CD4-positive, CD25-positive, alpha-beta regulatory T cell (primary cell): ENCODE results near the gene SLC9A3. TPM values are rescaled to one million over a fixed set of nuclear protein-coding genes. Genes with fewer than 3 reads are reported as not detected.

ENCODE experiments used
- ATAC-seq, 2 donors: fragments of 150-1000 bp; cut with Tn5 transposase; one replicate each; pipeline ENCODE4 v1.10.0; 2021; ENCODE audit warnings: low read depth in 2 of 2, moderate number of reproducible peaks in 2 of 2, moderate library complexity in 1 of 2
- DNase-seq, 3 donors: peaks; one replicate each; pipeline versions ENCODE4 v3.0.0 to v3.0.0-alpha.2; 2012 to 2022; ENCODE audit warnings: mixed read lengths in 1 of 3
- H3K27ac ChIP-seq: one replicate; pipeline ENCODE4 v1.7.0; 2013; ENCODE audit warnings: mild to moderate bottlenecking, low read length; ENCODE audit not compliant: insufficient read depth, poor library complexity, severe bottlenecking
- H3K27me3 ChIP-seq: one replicate; pipeline ENCODE4 v1.7.0; 2013; ENCODE audit warnings: low read length; ENCODE audit not compliant: control insufficient read depth, insufficient read depth
- H3K36me3 ChIP-seq: one replicate; pipeline ENCODE4 v1.7.0; 2013; ENCODE audit warnings: mild to moderate bottlenecking, low read length, moderate library complexity; ENCODE audit not compliant: control insufficient read depth, insufficient read depth
- H3K4me1 ChIP-seq: 2 replicates; pipeline ENCODE4 v1.7.0; 2013; ENCODE audit warnings: mild to moderate bottlenecking, low read length; ENCODE audit not compliant: insufficient read depth, control insufficient read depth, poor library complexity, severe bottlenecking
- H3K4me3 ChIP-seq: one replicate; pipeline ENCODE4 v1.7.0; 2013; ENCODE audit warnings: low read depth, mild to moderate bottlenecking, low read length, moderate library complexity
- H3K9me3 ChIP-seq, 2 experiments: 1 replicate in 1 of 2; 2 replicates in 1 of 2; pipeline ENCODE4 v1.7.0; 2013; ENCODE audit warnings: low read length in 2 of 2, mild to moderate bottlenecking in 1 of 2, moderate library complexity in 1 of 2; ENCODE audit not compliant: control insufficient read depth in 2 of 2
- H3K27ac Mint-ChIP-seq, 3 donors: one replicate each; pipeline ENCODE4 v1.8.0; 2020 to 2022; ENCODE audit warnings: mild to moderate bottlenecking in 3 of 3, mixed read lengths in 3 of 3, moderate library complexity in 2 of 3
- H3K27me3 Mint-ChIP-seq: one replicate; pipeline ENCODE4 v1.8.0; 2022; ENCODE audit warnings: mild to moderate bottlenecking, mixed read lengths
- H3K36me3 Mint-ChIP-seq: one replicate; pipeline ENCODE4 v1.8.0; 2020; ENCODE audit warnings: mixed read lengths
- H3K4me1 Mint-ChIP-seq, 4 donors: one replicate each; pipeline ENCODE4 v1.8.0; 2020 to 2022; ENCODE audit warnings: mixed read lengths in 4 of 4, mild to moderate bottlenecking in 1 of 4
- H3K4me3 Mint-ChIP-seq, 4 donors: one replicate each; pipeline ENCODE4 v1.8.0; 2020 to 2022; ENCODE audit warnings: mild to moderate bottlenecking in 4 of 4, mixed read lengths in 4 of 4, moderate library complexity in 3 of 4
- H3K9me3 Mint-ChIP-seq, 7 donors: one replicate each; pipeline ENCODE4 v1.8.0; 2020 to 2022; ENCODE audit warnings: mixed read lengths in 7 of 7, mild to moderate bottlenecking in 3 of 7, moderate library complexity in 2 of 7
- polyA plus RNA-seq, 4 donors: library from polyadenylated mRNA; unstranded; fragments of 300-500 nt; fragmentation: Illumina TruSeq; gene quantifications; one replicate each; pipeline ENCODE4 v1.2.3, GENCODE V29; 2021
- total RNA-seq: library from RNA; stranded (reverse); gene quantifications from one replicate; pipeline ENCODE4 v1.2.3, GENCODE V29; 2022

Gene SLC9A3
- total RNA-seq, result 2.0 TPM
- polyA plus RNA-seq, result 1 to 10 TPM; 2.6 to 3.1 (median 2.9) TPM

GRCh38 chr5:524234-524972 is at the start of gene SLC9A3:
SLC9A3 (minus strand) TSS chr5:524449.
- peaks cover 0 to 2% (median 0%) of the 10 kb centered on the region in 7 donors for H3K9me3 Mint-ChIP-seq
- DNase-seq (no peak), ATAC-seq (no peak)
- H3K27me3 Mint-ChIP-seq, result peaks cover 66% of the 10 kb centered on the region
- H3K27ac ChIP-seq, result no peak within 1 kb of the TSS
- peaks cover 10 to 32% (median 16%) of the 10 kb centered on the region in 4 donors for H3K4me1 Mint-ChIP-seq
- no peak within 1 kb of the TSS for H3K4me3 ChIP-seq
- no peaks in the 10 kb centered on the region for H3K36me3 ChIP-seq
- H3K4me1 ChIP-seq, result peaks cover 30% of the 10 kb centered on the region
- no peaks in the 10 kb centered on the region for H3K36me3 Mint-ChIP-seq
- no peak within 1 kb of the TSS for H3K27ac Mint-ChIP-seq
- peak within 1 kb of the TSS in 2 of 4 donors; percentile 41 to 50 for H3K4me3 Mint-ChIP-seq
- peaks cover 5% of the 10 kb centered on the region for H3K27me3 ChIP-seq
- H3K9me3 ChIP-seq, result no peaks in the 10 kb centered on the region

- H3K36me3 Mint-ChIP-seq, result no peaks in the 10 kb centered on the region
Observed at GRCh38 chr5:573976-574375, 49.7 kb upstream of the SLC9A3 start.

DNA sequence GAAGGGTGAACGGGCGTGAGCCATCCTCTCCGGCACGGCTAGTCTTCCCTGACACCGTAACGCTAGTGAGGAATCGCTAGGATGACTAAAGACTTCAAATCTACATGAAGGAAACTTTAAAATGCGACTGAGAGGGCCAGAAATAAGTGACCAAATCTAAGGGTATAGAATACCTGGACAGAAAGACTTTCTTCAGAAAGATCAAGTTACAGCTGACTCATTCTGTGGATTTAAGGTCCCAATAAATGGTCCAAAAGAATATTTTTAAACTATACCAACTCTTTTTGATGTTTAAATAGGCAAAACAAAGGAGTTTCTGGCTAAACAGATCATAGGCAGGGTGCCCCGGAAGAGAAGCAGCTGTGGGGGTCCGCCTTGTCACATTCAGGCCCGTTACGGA is 49.0 kb upstream of the SLC9A3 start:
- H3K27ac Mint-ChIP-seq, result no peak overlapping the region

More at GRCh38 chr5:573976-574375, 49.7 kb upstream of the SLC9A3 start:
- H3K4me3 Mint-ChIP-seq, result no peak overlapping the region
- Histone ChIP-seq H3K4me1 (no peaks in the 10 kb centered on the region), H3K27ac (no peak overlapping the region), H3K9me3 (peaks cover 11 to 17% of the 10 kb centered on the region in 2 experiments), H3K4me3 (no peak overlapping the region), H3K36me3 (no peaks in the 10 kb centered on the region), H3K27me3 (peaks cover 10% of the 10 kb centered on the region)
- DNase-seq (no peak), ATAC-seq (no peak)
- peaks cover 28% of the 10 kb centered on the region for H3K27me3 Mint-ChIP-seq
- no peaks in the 10 kb centered on the region for H3K4me1 Mint-ChIP-seq
- H3K27ac Mint-ChIP-seq, result no peak overlapping the region
- H3K9me3 Mint-ChIP-seq, result peaks cover 1 to 28% (median 10%) of the 10 kb centered on the region in 7 donors

GRCh38 chr5:572398-573019 is 48.3 kb upstream of the SLC9A3 start:
- H3K27ac ChIP-seq, result no peak overlapping the region
- DNase-seq (no peak), ATAC-seq (no peak)
- H3K4me1 Mint-ChIP-seq, result no peaks in the 10 kb centered on the region
- H3K27ac Mint-ChIP-seq, result no peak overlapping the region
- peaks cover 1 to 24% (median 9%) of the 10 kb centered on the region in 7 donors for H3K9me3 Mint-ChIP-seq
- no peaks in the 10 kb centered on the region for H3K4me1 ChIP-seq
- peaks cover 17% of the 10 kb centered on the region for H3K27me3 Mint-ChIP-seq
- H3K4me3 Mint-ChIP-seq, result no peak overlapping the region
- H3K36me3 ChIP-seq, result no peaks in the 10 kb centered on the region
- no peaks in the 10 kb centered on the region for H3K36me3 Mint-ChIP-seq
- no peak overlapping the region for H3K4me3 ChIP-seq
- peaks cover 11 to 14% of the 10 kb centered on the region in 2 experiments for H3K9me3 ChIP-seq
- H3K27me3 ChIP-seq, result peaks cover 7% of the 10 kb centered on the region

More for the DNA sequence above, 49.0 kb upstream of the SLC9A3 start:
- Mint-ChIP-seq H3K9me3 (peaks cover 1 to 26% (median 9%) of the 10 kb centered on the region in 7 donors), H3K36me3 (no peaks in the 10 kb centered on the region), H3K4me3 (no peak overlapping the region), H3K27me3 (peaks cover 21% of the 10 kb centered on the region), H3K4me1 (no peaks in the 10 kb centered on the region)
- H3K9me3 ChIP-seq, result peaks cover 11 to 17% of the 10 kb centered on the region in 2 experiments
- no peak overlapping the region for H3K27ac ChIP-seq
- no peaks in the 10 kb centered on the region for H3K36me3 ChIP-seq
- no peak for ATAC-seq
- DNase-seq, result no peak
- H3K4me1 ChIP-seq, result no peaks in the 10 kb centered on the region
- no peak overlapping the region for H3K4me3 ChIP-seq
- H3K27me3 ChIP-seq, result peaks cover 7% of the 10 kb centered on the region

- H3K27ac Mint-ChIP-seq, result no peak overlapping the region
Observed at GRCh38 chr5:571791-572190, 47.5 kb upstream of the SLC9A3 start.

DNA sequence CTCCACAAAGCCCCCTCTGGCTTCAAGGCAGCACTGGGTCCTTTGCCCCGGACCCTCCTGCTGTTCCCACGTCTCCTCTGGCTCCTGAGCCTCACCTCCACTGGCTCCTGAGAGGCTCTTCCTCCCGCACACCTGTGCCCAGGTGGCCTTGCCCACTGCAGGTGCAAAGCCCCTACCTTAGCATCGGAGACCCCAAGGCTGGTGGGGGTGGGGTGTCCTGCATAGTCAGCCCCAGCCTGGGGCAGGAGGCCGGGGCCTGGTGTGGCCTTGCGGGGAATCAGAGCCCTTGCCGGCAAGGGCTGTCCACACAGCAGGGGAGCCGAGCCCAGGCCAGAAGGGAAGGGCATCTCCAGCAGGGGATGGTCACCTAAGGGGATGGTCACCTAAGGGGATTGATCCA is 46.6 kb upstream of the SLC9A3 start:
- H3K27me3 ChIP-seq, result peaks cover 2% of the 10 kb centered on the region
- peaks cover 1 to 14% (median 8%) of the 10 kb centered on the region in 7 donors for H3K9me3 Mint-ChIP-seq
- peaks cover 28% of the 10 kb centered on the region for H3K27me3 Mint-ChIP-seq
- H3K4me3 ChIP-seq, result no peak overlapping the region
- no peaks in the 10 kb centered on the region for H3K36me3 Mint-ChIP-seq
- H3K36me3 ChIP-seq, result no peaks in the 10 kb centered on the region
- no peak overlapping the region for H3K27ac Mint-ChIP-seq
- DNase-seq, result no peak
- peaks cover 2 to 7% of the 10 kb centered on the region in 2 experiments for H3K9me3 ChIP-seq
- no peak overlapping the region for H3K27ac ChIP-seq
- no peak for ATAC-seq
- H3K4me1 Mint-ChIP-seq, result peaks cover 0 to 5% (median 0%) of the 10 kb centered on the region in 4 donors
- H3K4me3 Mint-ChIP-seq, result no peak overlapping the region
- no peaks in the 10 kb centered on the region for H3K4me1 ChIP-seq

More at GRCh38 chr5:571791-572190, 47.5 kb upstream of the SLC9A3 start:
- no peak for ATAC-seq
- H3K4me1 ChIP-seq, result no peaks in the 10 kb centered on the region
- Mint-ChIP-seq H3K4me3 (no peak overlapping the region), H3K36me3 (no peaks in the 10 kb centered on the region), H3K27me3 (peaks cover 24% of the 10 kb centered on the region), H3K9me3 (peaks cover 1 to 18% (median 9%) of the 10 kb centered on the region in 7 donors), H3K4me1 (peaks cover 0 to 5% (median 0%) of the 10 kb centered on the region in 4 donors)
- DNase-seq, result no peak
- no peaks in the 10 kb centered on the region for H3K36me3 ChIP-seq
- H3K9me3 ChIP-seq, result peaks cover 9 to 10% of the 10 kb centered on the region in 2 experiments
- no peak overlapping the region for H3K27ac ChIP-seq
- no peak overlapping the region for H3K4me3 ChIP-seq
- peaks cover 7% of the 10 kb centered on the region for H3K27me3 ChIP-seq

- peaks cover 25% of the 10 kb centered on the region for H3K27me3 Mint-ChIP-seq
- H3K4me1 ChIP-seq, result no peaks in the 10 kb centered on the region
- H3K27me3 ChIP-seq, result no peaks in the 10 kb centered on the region
- H3K27ac ChIP-seq, result no peak overlapping the region
- no peak overlapping the region for H3K4me3 ChIP-seq
- DNase-seq, result no peak
- H3K36me3 Mint-ChIP-seq, result no peaks in the 10 kb centered on the region
- H3K36me3 ChIP-seq, result no peaks in the 10 kb centered on the region
- ATAC-seq, result no peak
- peaks cover 0 to 3% of the 10 kb centered on the region in 2 experiments for H3K9me3 ChIP-seq
- no peak overlapping the region for H3K27ac Mint-ChIP-seq
- H3K9me3 Mint-ChIP-seq, result peaks cover 0 to 9% (median 4%) of the 10 kb centered on the region in 7 donors
- no peak overlapping the region for H3K4me3 Mint-ChIP-seq
- peaks cover 0 to 5% (median 0%) of the 10 kb centered on the region in 4 donors for H3K4me1 Mint-ChIP-seq
Observed at GRCh38 chr5:570446-570845, 46.2 kb upstream of the SLC9A3 start.
